Medulla oblongata (tissue), 1 donor: Measurements from ENCODE around the gene BDKRB1.

Experiments
- DNase-seq: peaks from one replicate; pipeline ENCODE4 v3.0.0-alpha.2; 2015; ENCODE audit errors: extremely low spot score

Gene BDKRB1

DNA sequence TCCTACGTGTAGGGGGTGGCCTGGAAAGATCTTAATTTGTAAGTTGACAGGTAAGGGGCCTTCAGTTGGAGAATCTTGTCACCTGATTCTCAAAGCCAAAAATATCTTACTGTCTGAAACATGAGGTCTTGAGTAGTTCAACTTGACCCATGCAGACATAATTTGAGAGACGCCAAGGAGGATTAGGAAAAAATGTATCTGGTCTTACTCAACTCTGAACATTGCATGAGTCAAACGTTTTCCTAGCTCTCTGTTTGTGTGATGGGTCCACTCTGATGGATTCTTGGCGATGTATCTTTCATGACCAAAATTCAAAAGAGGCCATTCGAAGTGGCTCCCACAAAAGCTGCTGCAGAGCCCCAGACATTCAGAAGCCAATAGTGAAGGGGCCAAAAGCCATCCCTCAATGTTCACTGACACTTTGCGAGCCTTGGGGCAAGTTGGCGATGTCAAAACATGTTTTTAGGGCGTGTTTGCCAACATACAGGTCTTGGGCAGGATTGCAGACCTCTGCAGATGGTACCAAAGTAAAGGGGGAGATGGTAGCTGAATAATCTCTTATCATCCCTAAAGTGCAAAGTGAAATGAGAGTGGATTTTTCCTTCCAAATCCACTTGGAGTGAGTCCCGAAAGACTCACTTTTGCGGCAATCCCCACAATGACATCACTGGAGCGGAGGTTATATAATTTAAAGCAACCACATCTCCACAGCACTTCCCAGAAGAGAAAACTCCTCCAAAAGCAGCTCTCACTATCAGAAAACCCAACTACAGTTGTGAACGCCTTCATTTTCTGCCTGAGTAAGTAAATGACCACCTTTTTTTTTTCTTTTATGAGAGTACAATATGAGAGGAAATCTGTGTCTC, at the start of gene BDKRB1:
TSS of gene BDKRB1 (plus strand) at position 710 of the 866 bp plus-strand sequence. CDS start 7,473 bp downstream, outside the sequence.
- DNase-seq, result no peak

- DNase-seq, result no peak
Observed at GRCh38 chr14:96206461-96206860, 49.5 kb upstream of the BDKRB1 start.

- DNase-seq, result no peak
Observed at GRCh38 chr14:96207686-96208085, 48.3 kb upstream of the BDKRB1 start.

DNA sequence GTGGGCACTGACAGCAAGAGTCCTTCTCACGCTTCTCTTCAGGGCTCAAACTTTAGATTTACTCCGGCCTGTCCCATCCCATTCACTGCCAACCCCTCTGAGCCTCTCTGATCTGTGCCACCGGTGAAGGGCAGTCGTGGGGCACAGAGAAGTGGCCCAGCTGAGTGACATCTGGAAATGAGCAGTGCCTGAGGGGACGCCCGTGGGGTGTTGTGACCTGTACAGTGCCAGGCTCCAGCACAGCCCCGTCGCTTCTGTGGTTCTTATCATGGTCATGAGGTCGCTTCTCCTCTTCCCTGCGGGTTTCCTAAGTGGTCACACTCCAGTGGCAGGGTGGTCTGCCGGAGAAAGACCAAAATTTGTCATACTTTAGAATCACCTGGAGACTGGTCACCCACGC, 47.3 kb upstream of the BDKRB1 start:
- DNase-seq, result no peak

DNA sequence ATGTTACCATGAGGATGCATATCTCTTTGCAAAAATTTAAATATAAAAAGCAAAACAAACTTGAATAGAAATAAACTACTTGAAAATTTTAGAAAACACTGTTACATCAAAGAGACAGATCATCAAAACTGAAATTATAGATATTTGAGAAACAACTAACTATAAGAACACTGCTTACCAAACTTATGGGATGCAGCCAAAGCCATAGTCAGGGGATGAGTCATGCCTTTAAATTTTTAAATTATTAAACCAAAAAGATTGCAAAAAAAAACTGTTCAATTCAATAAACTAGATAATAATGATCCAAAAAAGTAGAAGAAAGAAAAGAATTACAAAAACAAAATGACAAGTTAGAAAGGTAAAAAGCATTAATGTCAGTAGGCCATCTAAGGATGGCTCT, 43.9 kb upstream of the BDKRB1 start:
- no peak for DNase-seq

DNA sequence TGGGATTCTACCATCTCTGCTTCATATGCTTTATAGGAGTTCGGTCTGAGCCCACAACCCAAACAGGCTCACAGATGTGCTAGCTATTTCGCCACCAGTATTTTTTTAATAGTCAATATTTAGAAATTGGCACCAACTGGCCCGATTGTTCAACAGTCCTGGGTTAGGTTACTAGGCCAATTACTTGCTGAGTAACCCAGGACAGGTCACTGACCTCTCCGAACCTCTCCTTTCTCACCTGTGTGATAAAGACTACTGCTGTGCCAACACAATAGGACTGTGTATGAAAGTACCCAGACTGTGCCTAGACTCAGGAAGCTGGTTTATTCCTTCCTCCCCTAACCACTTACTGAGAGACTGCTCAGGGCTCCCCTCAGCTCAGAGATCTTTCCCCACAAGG, 43.1 kb upstream of the BDKRB1 start:
- DNase-seq, result no peak

DNA sequence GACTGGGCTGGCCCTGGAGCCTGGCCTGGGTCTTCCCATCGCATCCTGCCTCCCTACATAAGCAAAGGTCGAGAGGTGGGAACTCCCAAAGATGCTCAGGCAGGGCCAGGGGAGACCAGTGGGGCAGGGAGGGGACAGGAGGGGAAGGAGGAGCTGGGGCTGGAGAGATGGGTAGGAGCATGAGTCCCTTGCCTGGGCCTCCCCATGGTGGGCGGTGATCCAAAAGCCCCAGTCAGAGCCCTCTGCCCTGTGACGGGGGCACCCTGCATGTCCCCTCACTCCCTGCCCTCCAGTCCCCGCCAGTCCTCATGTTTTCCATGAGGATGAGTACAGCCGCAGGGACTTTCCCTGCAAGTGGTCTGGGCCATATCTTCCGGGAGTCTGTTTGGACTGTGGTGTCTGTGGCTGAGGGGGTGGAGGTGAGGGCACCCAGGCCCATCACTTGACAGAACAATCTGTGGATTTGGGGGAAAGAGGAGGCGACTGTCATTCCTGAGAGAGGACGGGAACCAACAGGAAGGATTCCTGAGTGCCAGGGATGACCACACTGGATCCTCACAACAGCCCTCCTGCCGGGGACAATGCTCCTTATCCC, 42.0 kb upstream of the BDKRB1 start:
- DNase-seq, result no peak

DNA sequence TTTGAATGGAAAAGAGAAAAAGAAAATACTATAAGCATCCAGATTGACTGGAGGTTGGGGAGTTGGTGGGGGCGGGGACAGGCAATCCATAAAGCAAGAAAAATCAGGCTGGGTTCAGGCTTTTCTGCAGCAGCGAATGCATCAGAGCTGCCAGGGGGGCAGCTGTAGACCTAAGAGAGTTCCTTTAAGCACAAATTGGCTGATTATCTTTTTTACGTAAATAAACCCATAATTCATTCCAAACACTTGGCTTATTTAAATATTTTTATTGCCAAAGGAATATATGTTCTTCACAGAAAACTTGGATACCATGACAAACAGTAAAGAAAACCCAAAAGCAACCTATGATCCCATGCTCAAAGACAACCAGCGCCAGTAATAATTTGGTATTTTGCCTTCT, 41.2 kb upstream of the BDKRB1 start:
- no peak for DNase-seq

GRCh38 chr14:96215452-96216244, 40.4 kb upstream of the BDKRB1 start:
- DNase-seq, result no peak

DNA sequence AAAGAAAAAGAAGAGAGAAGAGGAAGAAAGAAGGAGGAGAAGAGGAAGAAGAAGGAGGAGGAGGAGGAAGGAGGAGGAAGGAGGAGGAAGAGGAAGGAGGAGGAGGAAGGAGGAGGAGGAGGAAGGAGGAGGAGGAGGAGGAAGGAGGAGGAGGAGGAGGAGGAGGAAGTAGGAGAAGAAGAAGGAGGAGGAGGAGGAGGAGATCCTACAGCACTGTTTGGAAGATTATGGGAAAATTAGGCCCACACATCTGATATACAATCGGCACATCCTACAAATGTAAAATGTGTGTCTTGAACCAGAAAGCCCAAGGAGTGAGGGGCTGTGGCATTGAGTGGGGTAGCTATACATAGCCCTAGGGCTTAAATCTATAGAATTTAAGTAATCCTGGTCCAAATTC, 39.4 kb upstream of the BDKRB1 start:
- no peak for DNase-seq

GRCh38 chr14:96217376-96217913, 38.6 kb upstream of the BDKRB1 start:
- DNase-seq, result no peak

DNA sequence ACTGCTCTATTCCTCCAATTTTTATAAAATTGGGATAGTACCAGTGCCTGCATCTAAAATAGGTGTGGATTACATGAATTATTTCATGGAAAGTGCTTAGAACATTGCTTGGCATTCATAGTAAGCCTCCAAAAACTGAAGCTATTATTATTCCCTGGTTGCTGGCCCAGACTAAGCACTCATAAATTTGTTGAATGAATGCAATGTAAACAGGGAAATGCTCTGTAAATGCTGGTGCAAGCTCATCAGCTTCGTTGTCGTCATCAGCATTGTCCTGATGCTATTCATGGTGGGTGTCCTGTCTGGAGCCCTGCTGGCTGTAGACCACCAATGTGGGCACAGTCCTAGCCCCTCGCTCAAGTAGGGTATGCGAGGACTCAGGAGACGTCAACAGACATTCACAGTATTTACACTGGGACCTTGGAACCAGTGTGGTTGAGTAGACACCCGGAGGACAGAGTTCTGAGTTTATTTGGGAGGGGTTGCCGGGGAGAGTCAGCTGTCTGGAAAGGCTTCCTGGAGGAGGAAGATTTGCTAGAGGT, 34.8 kb upstream of the BDKRB1 start:
- DNase-seq, result no peak

DNA sequence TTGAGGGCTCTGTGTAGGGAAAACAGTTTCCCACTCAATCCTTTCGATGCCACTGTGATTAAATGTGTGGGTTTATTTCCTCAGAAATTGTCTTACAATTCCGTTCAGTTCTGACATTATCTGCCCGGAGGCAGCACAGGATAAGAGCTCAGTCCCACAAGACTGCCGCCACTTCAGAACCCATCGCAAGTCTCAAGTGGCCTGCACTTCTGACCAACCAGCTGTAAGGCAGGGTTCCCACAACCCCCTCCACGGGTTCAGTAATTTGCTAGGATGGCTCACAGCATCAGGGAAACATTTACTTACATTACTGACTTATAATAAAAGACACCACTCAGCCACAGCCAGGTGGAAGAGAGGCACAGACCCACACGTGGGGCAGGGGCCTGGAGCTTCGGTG, 34.2 kb upstream of the BDKRB1 start:
- DNase-seq, result no peak

GRCh38 chr14:96224480-96225096, 31.4 kb upstream of the BDKRB1 start:
- DNase-seq, result no peak

DNA sequence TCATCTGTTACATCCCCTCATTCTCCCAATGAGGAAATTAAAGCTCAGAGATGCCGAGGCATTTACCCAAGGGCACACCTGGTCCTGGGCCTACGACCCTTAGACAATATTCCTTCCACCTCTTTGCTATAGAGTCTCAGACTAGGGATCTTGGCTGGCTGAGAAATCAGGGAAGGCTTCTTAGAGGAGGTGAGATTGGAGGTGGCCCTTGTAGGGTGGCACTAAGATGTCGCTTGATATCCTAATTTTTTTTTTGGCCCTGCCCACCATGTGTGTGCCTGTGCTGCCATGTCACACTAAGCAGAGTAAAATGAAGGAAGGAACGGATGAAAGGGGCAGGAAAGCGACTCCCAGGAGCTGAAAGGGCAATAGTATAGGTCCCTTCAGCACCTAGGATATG, 30.8 kb upstream of the BDKRB1 start:
- no peak for DNase-seq

- DNase-seq, result no peak
Observed at GRCh38 chr14:96225745-96226151, 30.3 kb upstream of the BDKRB1 start.

DNA sequence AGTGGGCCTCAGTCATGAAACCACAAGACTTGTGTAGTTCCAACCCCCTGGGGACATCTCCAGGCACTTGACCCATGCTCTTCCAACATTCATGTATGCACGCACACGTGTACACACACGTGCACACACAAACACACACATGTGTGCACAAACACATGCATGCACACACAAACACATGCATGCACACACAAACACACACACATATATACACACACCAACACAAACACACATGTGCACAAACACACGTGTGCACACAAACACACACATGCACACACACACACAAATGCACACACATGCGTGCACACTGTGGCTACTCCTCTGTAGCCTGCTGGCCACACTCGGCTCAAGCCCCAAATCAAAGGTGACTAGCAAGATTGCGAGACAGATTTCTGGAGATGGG, 28.6 kb upstream of the BDKRB1 start:
- no peak for DNase-seq

DNA sequence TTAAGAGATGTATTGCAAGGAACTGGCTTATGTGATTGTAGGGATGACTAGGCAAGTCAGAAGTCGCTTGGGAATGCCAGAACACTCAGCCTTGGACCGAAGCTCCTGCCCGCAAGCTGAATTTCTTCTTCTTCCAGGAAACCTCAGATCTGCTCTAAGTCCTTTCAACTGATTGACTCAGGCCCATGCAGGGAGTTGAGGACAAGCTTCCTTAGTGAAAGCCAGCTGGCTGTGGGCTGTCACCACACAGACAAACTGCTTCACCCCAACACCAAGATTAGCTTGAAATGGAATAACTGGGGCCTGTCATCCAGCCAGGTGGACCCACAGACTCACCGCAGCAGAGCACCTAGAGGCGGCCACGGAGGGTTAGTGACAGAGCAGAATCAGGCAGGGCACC, 26.7 kb upstream of the BDKRB1 start:
- no peak for DNase-seq

GRCh38 chr14:96231056-96231455, 25.0 kb upstream of the BDKRB1 start:
- DNase-seq, result no peak

DNA sequence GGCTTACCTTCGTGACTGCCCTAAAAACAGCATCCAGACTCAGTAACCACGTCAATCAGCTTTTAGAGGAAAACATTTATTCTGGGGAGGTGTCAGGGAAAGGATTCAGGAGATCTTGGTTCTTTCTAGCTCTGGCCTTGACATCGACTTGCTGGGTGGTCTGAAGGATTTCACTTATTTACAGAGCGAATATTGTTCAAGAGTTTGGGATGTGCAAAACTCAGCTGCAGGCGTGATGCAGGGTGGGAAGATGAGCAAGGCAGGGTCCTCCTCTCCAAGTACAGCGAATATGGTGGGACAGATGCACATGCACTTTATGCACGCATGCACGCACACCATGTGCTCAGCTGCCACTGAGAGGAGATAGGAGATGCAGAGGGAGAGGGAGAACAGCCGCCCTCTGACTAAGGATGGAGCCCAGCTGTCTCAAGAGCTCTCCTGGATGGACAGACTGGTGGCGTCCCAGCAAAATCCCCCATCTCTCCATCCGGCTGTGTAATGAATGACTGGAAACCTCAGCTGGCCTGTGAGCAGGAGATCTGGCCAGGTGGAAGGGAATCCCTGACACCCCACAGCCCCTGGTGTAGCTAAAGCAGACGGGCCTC, 24.4 kb upstream of the BDKRB1 start:
- no peak for DNase-seq

- no peak for DNase-seq
Observed at GRCh38 chr14:96232506-96232905, 23.5 kb upstream of the BDKRB1 start.
